ENCODE results near the gene GTPBP2.

GRCh38 chr6:43671801-43672690 is 43.0 kb upstream of the GTPBP2 start:
- TF ChIP-seq POLR2AphosphoS5 (IDR thresholded peaks at IDR 0.05; ENCODE audit: low read depth, low read length) (no peak), POLR2A (IDR thresholded peaks at IDR 0.05; ENCODE audit: low read depth, low read length) (no peak), TAF1 (IDR thresholded peaks at IDR 0.05; ENCODE audit: borderline replicate concordance, low read depth, low read length) (no peak)
